Testis (tissue), 2 donors: ENCODE results near the gene STXBP6.

Source experiments
- POLR2A ChIP-seq: fragments of 450-650 bp; IDR thresholded peaks from one replicate; pipeline ENCODE4 v1.6.1; 2017; ENCODE audit warnings: antibody characterized with exemption, mild to moderate bottlenecking, moderate library complexity
- TF ChIP-seq, protein P1 (sequence below), 3 experiments: fragments of 450-650 bp in 2 of 3; fragments of 200-600 bp in 1 of 3; sonication (generic) in 1 of 3; IDR thresholded peaks; one replicate each; pipeline ENCODE4 v1.5.1; 2016 to 2019; ENCODE audit warnings: antibody characterized with exemption in 3 of 3, mild to moderate bottlenecking in 2 of 3, moderate library complexity in 1 of 3

DNA sequence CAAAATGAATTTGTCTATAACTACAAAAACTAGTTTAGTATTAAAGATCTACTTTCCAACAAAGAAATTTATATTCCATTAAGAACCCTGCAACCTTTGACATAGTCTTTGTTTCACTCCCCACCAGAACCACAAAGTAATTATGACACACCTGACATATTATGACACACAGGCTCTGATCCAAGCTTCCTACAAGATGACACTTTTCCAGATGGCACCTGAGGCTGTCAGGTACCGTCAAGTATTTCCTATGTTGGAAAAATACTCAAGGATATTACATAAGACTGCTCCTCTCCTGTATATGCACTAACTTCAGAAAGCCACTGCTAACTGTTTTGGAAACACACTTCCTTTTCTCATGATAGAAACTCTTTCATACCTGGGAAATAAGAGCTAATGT is 38.9 kb downstream of the STXBP6 start:
- TF ChIP-seq, protein P1, sequence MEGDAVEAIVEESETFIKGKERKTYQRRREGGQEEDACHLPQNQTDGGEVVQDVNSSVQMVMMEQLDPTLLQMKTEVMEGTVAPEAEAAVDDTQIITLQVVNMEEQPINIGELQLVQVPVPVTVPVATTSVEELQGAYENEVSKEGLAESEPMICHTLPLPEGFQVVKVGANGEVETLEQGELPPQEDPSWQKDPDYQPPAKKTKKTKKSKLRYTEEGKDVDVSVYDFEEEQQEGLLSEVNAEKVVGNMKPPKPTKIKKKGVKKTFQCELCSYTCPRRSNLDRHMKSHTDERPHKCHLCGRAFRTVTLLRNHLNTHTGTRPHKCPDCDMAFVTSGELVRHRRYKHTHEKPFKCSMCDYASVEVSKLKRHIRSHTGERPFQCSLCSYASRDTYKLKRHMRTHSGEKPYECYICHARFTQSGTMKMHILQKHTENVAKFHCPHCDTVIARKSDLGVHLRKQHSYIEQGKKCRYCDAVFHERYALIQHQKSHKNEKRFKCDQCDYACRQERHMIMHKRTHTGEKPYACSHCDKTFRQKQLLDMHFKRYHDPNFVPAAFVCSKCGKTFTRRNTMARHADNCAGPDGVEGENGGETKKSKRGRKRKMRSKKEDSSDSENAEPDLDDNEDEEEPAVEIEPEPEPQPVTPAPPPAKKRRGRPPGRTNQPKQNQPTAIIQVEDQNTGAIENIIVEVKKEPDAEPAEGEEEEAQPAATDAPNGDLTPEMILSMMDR (IDR thresholded peaks at IDR 0.05), result no peak
- no peak for TF ChIP-seq POLR2A
